ENCODE data around the gene ZFYVE21. TPM values are rescaled to one million over a fixed set of nuclear protein-coding genes. Genes with fewer than 3 reads are reported as not detected.

ZFYVE21 gene
- total RNA-seq, 1 experiment from 2014 or later = 31.3 TPM

- Histone ChIP-seq H3K27me3 (ENCODE audit: insufficient read depth, low read length) (no peaks in the 10 kb centered on the region), H3K27ac (ENCODE audit: low read depth, low read length) (no peak overlapping the region), H3K79me2 (ENCODE audit: insufficient read depth, low read length) (peaks cover 7% of the 10 kb centered on the region; the same call in 1 of the 2 replicates), H3K9me2 (ENCODE audit: insufficient read depth) (no peaks in the 10 kb centered on the region), H3K4me2 (ENCODE audit: low read length) (no peak overlapping the region), H2AFZ (ENCODE audit: low read depth, low read length, poor library complexity, severe bottlenecking) (no peak overlapping the region), H3K4me3 (replicated peaks in 1 of 2; ENCODE audit: low read depth in 1 of 2, low read length in 2 of 2) (no peak overlapping the region), H3K36me3 (ENCODE audit: control insufficient read depth in 1 of 2, insufficient read depth in 2 of 2, low read length in 2 of 2) (peaks cover 4 to 7% of the 10 kb centered on the region in 2 experiments; a peak in 3 of 4 replicates), H3K9ac (ENCODE audit: low read length) (no peak overlapping the region), H3K9me3 (ENCODE audit: control insufficient read depth in 1 of 2, insufficient read depth in 1 of 2, low read depth in 1 of 2, low read length in 2 of 2) (no peaks in the 10 kb centered on the region), H4K20me1 (ENCODE audit: insufficient read depth) (no peaks in the 10 kb centered on the region), H3K4me1 (ENCODE audit: control insufficient read depth in 1 of 2, insufficient read depth in 2 of 2, low read length in 2 of 2) (no peaks in the 10 kb centered on the region)
- TF ChIP-seq TCF7L2 (IDR thresholded peaks at IDR 0.05; ENCODE audit: borderline replicate concordance, extremely low read depth, insufficient read depth, insufficient read length) = no peak
- TF ChIP-seq SRF (IDR thresholded peaks at IDR 0.05; ENCODE audit: low read depth) = no peak
- no peak for TF ChIP-seq CEBPB (IDR thresholded peaks at IDR 0.05; ENCODE audit: low read depth)
- no peak for TF ChIP-seq CTCF (IDR thresholded peaks at IDR 0.05 in 2 of 3, conservative IDR thresholded peaks at IDR 0.05 in 1 of 3; ENCODE audit: borderline replicate concordance in 1 of 3, insufficient read depth in 1 of 3, low read depth in 2 of 3, low read length in 2 of 3)
- TF ChIP-seq ATF3 (IDR thresholded peaks at IDR 0.05) = no peak
- no peak for TF ChIP-seq RAD21 (IDR thresholded peaks at IDR 0.05; ENCODE audit: low read depth)
- no peak for TF ChIP-seq REST (IDR thresholded peaks at IDR 0.05; ENCODE audit: low read depth)
- no peak for TF ChIP-seq YY1 (IDR thresholded peaks at IDR 0.05; ENCODE audit: extremely low read depth, insufficient replicate concordance, low read depth, low read length)
- TF ChIP-seq MAX (IDR thresholded peaks at IDR 0.05) = no peak
- no peak for TF ChIP-seq SP1 (IDR thresholded peaks at IDR 0.05; ENCODE audit: low read depth)
- TF ChIP-seq ZBTB33 (IDR thresholded peaks at IDR 0.05; ENCODE audit: extremely low read depth, insufficient replicate concordance, low read length) = no peak
- no peak for TF ChIP-seq SIN3A (IDR thresholded peaks at IDR 0.05; ENCODE audit: low read depth)
- no peak for TF ChIP-seq ZNF274 (IDR thresholded peaks at IDR 0.05; ENCODE audit: low read depth, low read length)
- no peak for TF ChIP-seq EZH2 (IDR thresholded peaks at IDR 0.05)
- TF ChIP-seq POLR2A (IDR thresholded peaks at IDR 0.05; ENCODE audit: borderline replicate concordance, extremely low read depth, insufficient read depth, insufficient read length) = no peak
- TF ChIP-seq EZH2phosphoT487 (IDR thresholded peaks at IDR 0.05; ENCODE audit: borderline replicate concordance) = no peak
- TF ChIP-seq ELF1 (IDR thresholded peaks at IDR 0.05; ENCODE audit: borderline replicate concordance, low read depth) = no peak
- no peak for TF ChIP-seq POLR2AphosphoS5 (IDR thresholded peaks at IDR 0.05; ENCODE audit: low read depth, low read length)
- no peak for TF ChIP-seq FOSL1 (IDR thresholded peaks at IDR 0.05; ENCODE audit: low read depth)
- TF ChIP-seq CBX3 (IDR thresholded peaks at IDR 0.05; ENCODE audit: low read depth) = no peak
- intact Hi-C loops (cut with micrococcal nuclease) = no loop called here
- ChIA-PET RAD21 (ENCODE audit: low non-redundant PET in 1 of 2, low total read pairs in 2 of 2, uncharacterized antibody in 2 of 2, unreplicated experiment in 2 of 2) (no interaction called here), POLR2A (no interaction called here), CTCF (no interaction called here)
- BruUV-seq (replicated peaks) = no TSS peak
- no peak for DNase-seq (ENCODE audit: low read depth, low spot score)
- no peak for ATAC-seq
Observed at GRCh38 chr14:103696070-103696402, 19.6 kb upstream of the ZFYVE21 start.
